ENCODE results near the gene GMPPA.

DNA sequence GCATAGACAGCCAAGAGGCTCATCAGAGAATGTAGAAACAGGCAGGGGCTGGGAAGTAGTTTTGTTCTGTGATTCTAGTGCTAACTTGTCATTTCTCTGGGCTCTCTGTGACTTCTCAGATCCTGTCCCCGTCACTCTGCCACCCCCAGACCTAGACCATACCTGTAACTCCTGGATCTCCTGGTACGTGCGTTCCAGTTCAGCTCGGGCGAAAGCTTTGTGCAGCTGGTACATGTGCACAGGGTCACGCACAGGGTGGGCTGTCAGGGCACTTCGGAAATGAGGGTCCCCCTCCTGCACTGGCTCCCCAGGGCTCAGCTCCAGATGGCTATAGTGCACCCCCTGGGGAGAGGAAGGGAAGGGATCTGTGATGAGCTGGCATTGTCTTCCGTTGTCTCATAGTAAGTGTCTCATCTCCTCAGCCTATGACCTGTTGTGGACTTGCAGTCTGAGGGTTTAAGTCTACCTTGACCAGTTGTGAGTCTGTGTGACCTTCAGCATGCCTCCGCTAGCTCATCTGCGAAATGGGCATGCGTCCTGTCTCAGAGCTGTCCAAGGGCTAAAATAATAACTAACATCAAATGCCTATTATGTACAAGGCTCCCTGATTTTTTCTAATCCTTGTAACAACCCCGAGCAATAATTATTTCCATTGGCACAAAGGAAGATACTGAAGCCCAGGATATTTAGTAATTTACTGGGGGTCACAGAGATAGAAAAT, 42.3 kb downstream of the GMPPA start:
- TF ChIP-seq, protein P1, sequence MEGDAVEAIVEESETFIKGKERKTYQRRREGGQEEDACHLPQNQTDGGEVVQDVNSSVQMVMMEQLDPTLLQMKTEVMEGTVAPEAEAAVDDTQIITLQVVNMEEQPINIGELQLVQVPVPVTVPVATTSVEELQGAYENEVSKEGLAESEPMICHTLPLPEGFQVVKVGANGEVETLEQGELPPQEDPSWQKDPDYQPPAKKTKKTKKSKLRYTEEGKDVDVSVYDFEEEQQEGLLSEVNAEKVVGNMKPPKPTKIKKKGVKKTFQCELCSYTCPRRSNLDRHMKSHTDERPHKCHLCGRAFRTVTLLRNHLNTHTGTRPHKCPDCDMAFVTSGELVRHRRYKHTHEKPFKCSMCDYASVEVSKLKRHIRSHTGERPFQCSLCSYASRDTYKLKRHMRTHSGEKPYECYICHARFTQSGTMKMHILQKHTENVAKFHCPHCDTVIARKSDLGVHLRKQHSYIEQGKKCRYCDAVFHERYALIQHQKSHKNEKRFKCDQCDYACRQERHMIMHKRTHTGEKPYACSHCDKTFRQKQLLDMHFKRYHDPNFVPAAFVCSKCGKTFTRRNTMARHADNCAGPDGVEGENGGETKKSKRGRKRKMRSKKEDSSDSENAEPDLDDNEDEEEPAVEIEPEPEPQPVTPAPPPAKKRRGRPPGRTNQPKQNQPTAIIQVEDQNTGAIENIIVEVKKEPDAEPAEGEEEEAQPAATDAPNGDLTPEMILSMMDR (IDR thresholded peaks at IDR 0.05; ENCODE audit: poor library complexity) = no peak
- TF ChIP-seq EZH2 (IDR thresholded peaks at IDR 0.05; ENCODE audit: borderline replicate concordance) (no peak), EZH2phosphoT487 (IDR thresholded peaks at IDR 0.05; ENCODE audit: low read depth, severe bottlenecking, unreplicated experiment) (no peak)
